ENCODE measurements around the gene ASNS. TPM values are rescaled to one million over a fixed set of nuclear protein-coding genes. Genes with fewer than 3 reads are reported as not detected.
"Not testable (repeated sequence)": the region's sequence is repeated elsewhere in the genome, so short reads cannot be mapped to it uniquely, and the experiment has no call there.

Gene ASNS
- total and polyA plus RNA-seq, 2 experiments from 2014 or later, result 163 to 166 TPM

GRCh38 chr7:97850262-97851031 is 21.8 kb downstream of the ASNS start:
- H3K4me2 ChIP-seq; H3K79me2 ChIP-seq (replicated peaks; ENCODE audit: insufficient read depth); H2AFZ ChIP-seq; DNase-seq (ENCODE audit: low spot score); H3F3A ChIP-seq (replicated peaks; ENCODE audit: low read depth); H3K9me2 ChIP-seq (ENCODE audit: insufficient read depth); H3K4me1 Mint-ChIP-seq; H3K27ac Mint-ChIP-seq; H3K27me3 Mint-ChIP-seq (ENCODE audit: insufficient read depth, low read depth, poor library complexity); H3K9me3 Mint-ChIP-seq; H3K27me3 ChIP-seq (ENCODE audit: insufficient read depth); H3K27ac ChIP-seq (ENCODE audit: low read depth); H3K4me3 Mint-ChIP-seq; ATAC-seq; H3K4me1 ChIP-seq (ENCODE audit: insufficient read depth); H3K4me3 ChIP-seq: not testable (repeated sequence)
- peaks cover 38% of the 10 kb centered on the region for H3K36me3 ChIP-seq (ENCODE audit: insufficient read depth)
- H4K20me1 ChIP-seq (replicated peaks; ENCODE audit: insufficient read depth), result peaks cover 11% of the 10 kb centered on the region; the same call in 1 of the 2 replicates
- H3K36me3 Mint-ChIP-seq (ENCODE audit: low read depth), result peaks cover 52% of the 10 kb centered on the region

GRCh38 chr7:97847791-97848190 is 24.4 kb downstream of the ASNS start:
- no peaks in the 10 kb centered on the region for H3K4me1 Mint-ChIP-seq
- H3K27me3 Mint-ChIP-seq (ENCODE audit: insufficient read depth, low read depth, poor library complexity), result peaks cover 4% of the 10 kb centered on the region
- no peak overlapping the region for H3K4me3 Mint-ChIP-seq
- Histone ChIP-seq H3K79me2 (replicated peaks; ENCODE audit: insufficient read depth) (no peaks in the 10 kb centered on the region), H3K27ac (ENCODE audit: low read depth) (no peak overlapping the region), H3K9me2 (ENCODE audit: insufficient read depth) (no peaks in the 10 kb centered on the region), H4K20me1 (replicated peaks; ENCODE audit: insufficient read depth) (0 out of 2 replicates have a peak, but pooled peaks cover 4% of the 10 kb centered on the region), H3K4me3 (no peak overlapping the region), H3K27me3 (ENCODE audit: insufficient read depth) (no peaks in the 10 kb centered on the region), H3K36me3 (ENCODE audit: insufficient read depth) (peaks cover 12% of the 10 kb centered on the region; the same call in 1 of the 2 replicates), H2AFZ (no peak overlapping the region), H3K4me1 (ENCODE audit: insufficient read depth) (no peaks in the 10 kb centered on the region), H3K4me2 (no peak overlapping the region), H3F3A (replicated peaks; ENCODE audit: low read depth) (no peaks in the 10 kb centered on the region)
- no peak overlapping the region for H3K27ac Mint-ChIP-seq
- DNase-seq (ENCODE audit: low spot score), result no peak
- H3K36me3 Mint-ChIP-seq (ENCODE audit: low read depth), result peaks cover 35% of the 10 kb centered on the region
- no peak for ATAC-seq
- peaks cover 15% of the 10 kb centered on the region; the same call in 2 of the 3 replicates for H3K9me3 Mint-ChIP-seq
- TF ChIP-seq JUNB (IDR thresholded peaks at IDR 0.05; ENCODE audit: unreplicated experiment) (no peak), ZNF462 (CRISPR knock-in tag; IDR thresholded peaks at IDR 0.05) (no peak), EZH2phosphoT487 (IDR thresholded peaks at IDR 0.05; ENCODE audit: unreplicated experiment) (no peak), EZH2 (IDR thresholded peaks at IDR 0.05; ENCODE audit: low read depth, unreplicated experiment) (no peak), NANOG (IDR thresholded peaks at IDR 0.05; ENCODE audit: borderline replicate concordance) (no peak), CTCF (conservative IDR thresholded peaks at IDR 0.05; ENCODE audit: low read depth in 2 of 2) (no peak), STAT1 (IDR thresholded peaks at IDR 0.05; ENCODE audit: unreplicated experiment) (no peak), ZNF114 (CRISPR knock-in tag; IDR thresholded peaks at IDR 0.05) (no peak), POLR2AphosphoS5 (IDR thresholded peaks at IDR 0.05; ENCODE audit: low read depth) (no peak)
- TF ChIP-seq, protein P1, sequence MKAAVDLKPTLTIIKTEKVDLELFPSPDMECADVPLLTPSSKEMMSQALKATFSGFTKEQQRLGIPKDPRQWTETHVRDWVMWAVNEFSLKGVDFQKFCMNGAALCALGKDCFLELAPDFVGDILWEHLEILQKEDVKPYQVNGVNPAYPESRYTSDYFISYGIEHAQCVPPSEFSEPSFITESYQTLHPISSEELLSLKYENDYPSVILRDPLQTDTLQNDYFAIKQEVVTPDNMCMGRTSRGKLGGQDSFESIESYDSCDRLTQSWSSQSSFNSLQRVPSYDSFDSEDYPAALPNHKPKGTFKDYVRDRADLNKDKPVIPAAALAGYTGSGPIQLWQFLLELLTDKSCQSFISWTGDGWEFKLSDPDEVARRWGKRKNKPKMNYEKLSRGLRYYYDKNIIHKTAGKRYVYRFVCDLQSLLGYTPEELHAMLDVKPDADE (IDR thresholded peaks at IDR 0.05), result no peak
